Testis (tissue), 3 donors: ENCODE measurements around the gene PDZK1IP1. TPM values are rescaled to one million over a fixed set of nuclear protein-coding genes. Genes with fewer than 3 reads are reported as not detected.

ENCODE experiments used
- DNase-seq: peaks from one replicate; pipeline ENCODE4 v3.0.0-alpha.2; 2019
- H3K27ac ChIP-seq, 2 donors: fragments of 200-600 bp; sonication (generic); one replicate each; pipeline ENCODE4 v1.5.1; 2019
- H3K27me3 ChIP-seq: fragments of 200-600 bp; sonication (generic); one replicate; pipeline ENCODE4 v1.5.1; 2019
- H3K36me3 ChIP-seq: fragments of 200-600 bp; sonication (generic); one replicate; pipeline ENCODE4 v1.5.1; 2017; ENCODE audit warnings: low read depth; ENCODE audit errors: missing control alignments
- H3K4me1 ChIP-seq: fragments of 200-600 bp; sonication (generic); one replicate; pipeline ENCODE4 v1.5.1; 2019
- H3K4me3 ChIP-seq, 2 donors: fragments of 200-600 bp; sonication (generic); one replicate each; pipeline ENCODE4 v1.5.1; 2017 to 2019
- H3K9me3 ChIP-seq: fragments of 200-600 bp; sonication (generic); one replicate; pipeline ENCODE4 v1.5.1; 2017
- POLR2A ChIP-seq: fragments of 450-650 bp; IDR thresholded peaks from one replicate; pipeline ENCODE4 v1.6.1; 2017; ENCODE audit warnings: antibody characterized with exemption, mild to moderate bottlenecking, moderate library complexity
- WGBS, 2 donors: methylation state at CpG; one replicate each; pipeline ENCODE4 v1.1.5; 2018; 5-methylcytosine and 5-hydroxymethylcytosine counted together
- intact Hi-C: fragments of 100-400 bp; cut with DNase I; formaldehyde crosslinking; loops from one replicate; pipeline ENCODE4 v1.15.1; 2023; ENCODE audit warnings: low total_unique reads
- polyA plus RNA-seq: library from polyadenylated mRNA; stranded (reverse); fragments of 350-450 nt; fragmentation: Illumina TruSeq; extraction: RNeasy Lipid Tissue Mini Kit (QIAGEN cat#74804); gene quantifications from one replicate; pipeline ENCODE4 v1.2.3, GENCODE V29; 2014; ENCODE audit warnings: low read depth, low replicate concordance; ENCODE audit not compliant: insufficient read depth
- total RNA-seq, 2 donors: library from RNA; depleted of rRNA; stranded (reverse); fragments of >200 nt; gene quantifications; one replicate each; pipeline ENCODE4 v1.2.3, GENCODE V29; 2016
- TF ChIP-seq, protein P1 (sequence below), 3 experiments: fragments of 450-650 bp in 2 of 3; fragments of 200-600 bp in 1 of 3; sonication (generic) in 1 of 3; IDR thresholded peaks; one replicate each; pipeline ENCODE4 v1.5.1; 2016 to 2019; ENCODE audit warnings: antibody characterized with exemption in 3 of 3, mild to moderate bottlenecking in 2 of 3, moderate library complexity in 1 of 3

The PDZK1IP1 gene
- total and polyA plus RNA-seq, 3 donors from 2014 or later: 1.5 to 13.9 (median 8.6) TPM

- peaks cover 12% of the 10 kb centered on the region for H3K4me1 ChIP-seq
- WGBS, 2 donors: 11 to 12% methylated on average over 23 of the region's 23 CpGs
- DNase-seq: no peak
- peaks cover 5% of the 10 kb centered on the region for H3K27me3 ChIP-seq
- intact Hi-C loops: no loop called here
- H3K4me3 ChIP-seq: peak overlapping the region in 1 of 2 donors; percentile 50
- no peaks in the 10 kb centered on the region for H3K9me3 ChIP-seq
- no peaks in the 10 kb centered on the region for H3K36me3 ChIP-seq
- TF ChIP-seq POLR2A: no peak
- TF ChIP-seq, protein P1, sequence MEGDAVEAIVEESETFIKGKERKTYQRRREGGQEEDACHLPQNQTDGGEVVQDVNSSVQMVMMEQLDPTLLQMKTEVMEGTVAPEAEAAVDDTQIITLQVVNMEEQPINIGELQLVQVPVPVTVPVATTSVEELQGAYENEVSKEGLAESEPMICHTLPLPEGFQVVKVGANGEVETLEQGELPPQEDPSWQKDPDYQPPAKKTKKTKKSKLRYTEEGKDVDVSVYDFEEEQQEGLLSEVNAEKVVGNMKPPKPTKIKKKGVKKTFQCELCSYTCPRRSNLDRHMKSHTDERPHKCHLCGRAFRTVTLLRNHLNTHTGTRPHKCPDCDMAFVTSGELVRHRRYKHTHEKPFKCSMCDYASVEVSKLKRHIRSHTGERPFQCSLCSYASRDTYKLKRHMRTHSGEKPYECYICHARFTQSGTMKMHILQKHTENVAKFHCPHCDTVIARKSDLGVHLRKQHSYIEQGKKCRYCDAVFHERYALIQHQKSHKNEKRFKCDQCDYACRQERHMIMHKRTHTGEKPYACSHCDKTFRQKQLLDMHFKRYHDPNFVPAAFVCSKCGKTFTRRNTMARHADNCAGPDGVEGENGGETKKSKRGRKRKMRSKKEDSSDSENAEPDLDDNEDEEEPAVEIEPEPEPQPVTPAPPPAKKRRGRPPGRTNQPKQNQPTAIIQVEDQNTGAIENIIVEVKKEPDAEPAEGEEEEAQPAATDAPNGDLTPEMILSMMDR (IDR thresholded peaks at IDR 0.05): no peak
- peak overlapping the region in 1 of 2 donors; percentile 44 for H3K27ac ChIP-seq
These were observed 40.3 kb upstream of the PDZK1IP1 start for GRCh38 chr1:47229886-47230691.

GRCh38 chr1:47229031-47229885, 39.4 kb upstream of the PDZK1IP1 start:
- TF ChIP-seq, protein P1 (IDR thresholded peaks at IDR 0.05): no peak
- TF ChIP-seq POLR2A: no peak
- Histone ChIP-seq H3K27me3 (peaks cover 5% of the 10 kb centered on the region), H3K27ac (peak overlapping the region in 1 of 2 donors; percentile 37), H3K4me3 (no peak overlapping the region), H3K9me3 (no peaks in the 10 kb centered on the region), H3K4me1 (peaks cover 18% of the 10 kb centered on the region), H3K36me3 (no peaks in the 10 kb centered on the region)
- no peak for DNase-seq
- intact Hi-C loops: no loop called here
- WGBS, 2 donors: 16% methylated on average over 32 to 35 of the region's 35 CpGs

- H3K4me3 ChIP-seq: no peak overlapping the region
- no peak for DNase-seq
- peaks cover 5% of the 10 kb centered on the region for H3K27me3 ChIP-seq
- TF ChIP-seq, protein P1 (IDR thresholded peaks at IDR 0.05): no peak
- TF ChIP-seq POLR2A: no peak
- peaks cover 18% of the 10 kb centered on the region for H3K4me1 ChIP-seq
- H3K36me3 ChIP-seq: no peaks in the 10 kb centered on the region
- H3K27ac ChIP-seq: no peak overlapping the region
- 28 to 40% methylated on average over 11 to 12 of the region's 12 CpGs for WGBS, 2 donors
- intact Hi-C loops: no loop called here
- H3K9me3 ChIP-seq: no peaks in the 10 kb centered on the region
These were observed 38.8 kb upstream of the PDZK1IP1 start for GRCh38 chr1:47228644-47229030.

GRCh38 chr1:47227341-47228232, 37.8 kb upstream of the PDZK1IP1 start:
- Histone ChIP-seq H3K9me3 (no peaks in the 10 kb centered on the region), H3K36me3 (no peaks in the 10 kb centered on the region), H3K4me3 (no peak overlapping the region), H3K27ac (no peak overlapping the region), H3K27me3 (peaks cover 5% of the 10 kb centered on the region), H3K4me1 (peaks cover 18% of the 10 kb centered on the region)
- intact Hi-C loops: no loop called here
- TF ChIP-seq, protein P1 (IDR thresholded peaks at IDR 0.05): no peak
- no peak for TF ChIP-seq POLR2A
- whole genome bisulfite sequencing, 2 donors: 56 to 61% methylated on average over 7 of the region's 7 CpGs
- DNase-seq: no peak
